HEK293 (cell line): Measurements from ENCODE around the gene DNAJA3.
A peak's percentile ranks its signal among the peaks of the same experiment; 100 is the strongest.

Source experiments
- GLI2 ChIP-seq: fragments of 450-650 bp; formaldehyde crosslinking; IDR thresholded peaks from 2 replicates; pipeline ENCODE4; 2017; ENCODE audit warnings: missing biosample characterization, missing genetic modification characterization, low read depth, borderline replicate concordance
- IKZF3 ChIP-seq: fragments of 450-650 bp; IDR thresholded peaks from 2 replicates; pipeline ENCODE4 v1.5.0; 2018; ENCODE audit warnings: missing biosample characterization, mild to moderate bottlenecking, missing genetic modification characterization, moderate library complexity
- KLF9 ChIP-seq: fragments of 450-650 bp; formaldehyde crosslinking; IDR thresholded peaks from 2 replicates; pipeline ENCODE4 v1.5.1; 2016; ENCODE audit warnings: missing biosample characterization, missing genetic modification characterization, low read depth
- TSHZ1 ChIP-seq: fragments of 450-650 bp; formaldehyde crosslinking; IDR thresholded peaks from 2 replicates; pipeline ENCODE4 v1.5.1; 2016; ENCODE audit warnings: missing biosample characterization, missing genetic modification characterization, borderline replicate concordance
- ZBTB17 ChIP-seq: fragments of 450-650 bp; formaldehyde crosslinking; IDR thresholded peaks from 2 replicates; pipeline ENCODE4 v1.5.1; 2016; ENCODE audit warnings: missing biosample characterization, missing genetic modification characterization
- ZBTB44 ChIP-seq: fragments of 450-650 bp; IDR thresholded peaks from 2 replicates; pipeline ENCODE4 v1.5.1; 2018; ENCODE audit warnings: missing biosample characterization, mild to moderate bottlenecking, missing genetic modification characterization
- ZBTB8A ChIP-seq: fragments of 450-650 bp; formaldehyde crosslinking; IDR thresholded peaks from 2 replicates; pipeline ENCODE4 v1.5.1; 2016; ENCODE audit warnings: missing biosample characterization, missing genetic modification characterization
- ZNF112 ChIP-seq: fragments of 450-650 bp; formaldehyde crosslinking; IDR thresholded peaks from 2 replicates; pipeline ENCODE4 v1.5.0; 2017; ENCODE audit warnings: missing biosample characterization, missing genetic modification characterization
- ZNF121 ChIP-seq: fragments of 450-650 bp; formaldehyde crosslinking; IDR thresholded peaks from 2 replicates; pipeline ENCODE4 v1.5.1; 2016; ENCODE audit warnings: missing biosample characterization, missing genetic modification characterization
- ZNF341 ChIP-seq: fragments of 450-650 bp; formaldehyde crosslinking; IDR thresholded peaks from 2 replicates; pipeline ENCODE4; 2016; ENCODE audit warnings: low read depth, missing biosample characterization, missing genetic modification characterization
- ZNF423 ChIP-seq: fragments of 450-650 bp; formaldehyde crosslinking; IDR thresholded peaks from 2 replicates; pipeline ENCODE4 v1.5.1; 2016; ENCODE audit warnings: missing biosample characterization, missing genetic modification characterization
- ZNF473 ChIP-seq: fragments of 450-650 bp; formaldehyde crosslinking; IDR thresholded peaks from 2 replicates; pipeline ENCODE4 v1.5.1; 2017; ENCODE audit warnings: missing biosample characterization, missing genetic modification characterization
- ZNF645 ChIP-seq: fragments of 450-650 bp; formaldehyde crosslinking; IDR thresholded peaks from 2 replicates; pipeline ENCODE4; 2016; ENCODE audit warnings: missing biosample characterization, missing genetic modification characterization
- ZNF660 ChIP-seq: fragments of 450-650 bp; IDR thresholded peaks from 2 replicates; pipeline ENCODE4 v1.5.1; 2018; ENCODE audit warnings: missing biosample characterization, mild to moderate bottlenecking, missing genetic modification characterization
- ZNF701 ChIP-seq: fragments of 450-650 bp; formaldehyde crosslinking; IDR thresholded peaks from 2 replicates; pipeline ENCODE4 v1.5.1; 2016; ENCODE audit warnings: missing biosample characterization, missing genetic modification characterization
- ZNF837 ChIP-seq: fragments of 450-650 bp; formaldehyde crosslinking; IDR thresholded peaks from 2 replicates; pipeline ENCODE4 v1.5.1; 2016; ENCODE audit warnings: missing biosample characterization, missing genetic modification characterization
- ZSCAN18 ChIP-seq: fragments of 450-650 bp; formaldehyde crosslinking; IDR thresholded peaks from 2 replicates; pipeline ENCODE4 v1.5.1; 2016; ENCODE audit warnings: missing biosample characterization, missing genetic modification characterization
- TF ChIP-seq, protein P1 (sequence below): fragments of 450-650 bp; formaldehyde crosslinking; IDR thresholded peaks from 2 replicates; pipeline ENCODE4 v1.5.1; 2016; ENCODE audit warnings: missing biosample characterization, missing genetic modification characterization
- TF ChIP-seq, protein P2 (sequence below): fragments of 450-650 bp; formaldehyde crosslinking; IDR thresholded peaks from 2 replicates; pipeline ENCODE4 v1.5.1; 2016; ENCODE audit warnings: missing biosample characterization, missing genetic modification characterization
- TF ChIP-seq, protein P3 (sequence below): fragments of 450-650 bp; formaldehyde crosslinking; IDR thresholded peaks from 2 replicates; pipeline ENCODE4 v1.5.1; 2016; ENCODE audit warnings: missing biosample characterization, missing genetic modification characterization
- TF ChIP-seq, protein P4 (sequence below): fragments of 450-650 bp; formaldehyde crosslinking; IDR thresholded peaks from 2 replicates; pipeline ENCODE4 v1.5.1; 2016; ENCODE audit warnings: missing biosample characterization, missing genetic modification characterization

DNAJA3 gene

GRCh38 chr16:4404247-4404966 lies 21.3 kb upstream of the DNAJA3 start (continued):
- TF ChIP-seq ZBTB8A (tag by site-specific recombination) = no peak
- TF ChIP-seq, protein P1, sequence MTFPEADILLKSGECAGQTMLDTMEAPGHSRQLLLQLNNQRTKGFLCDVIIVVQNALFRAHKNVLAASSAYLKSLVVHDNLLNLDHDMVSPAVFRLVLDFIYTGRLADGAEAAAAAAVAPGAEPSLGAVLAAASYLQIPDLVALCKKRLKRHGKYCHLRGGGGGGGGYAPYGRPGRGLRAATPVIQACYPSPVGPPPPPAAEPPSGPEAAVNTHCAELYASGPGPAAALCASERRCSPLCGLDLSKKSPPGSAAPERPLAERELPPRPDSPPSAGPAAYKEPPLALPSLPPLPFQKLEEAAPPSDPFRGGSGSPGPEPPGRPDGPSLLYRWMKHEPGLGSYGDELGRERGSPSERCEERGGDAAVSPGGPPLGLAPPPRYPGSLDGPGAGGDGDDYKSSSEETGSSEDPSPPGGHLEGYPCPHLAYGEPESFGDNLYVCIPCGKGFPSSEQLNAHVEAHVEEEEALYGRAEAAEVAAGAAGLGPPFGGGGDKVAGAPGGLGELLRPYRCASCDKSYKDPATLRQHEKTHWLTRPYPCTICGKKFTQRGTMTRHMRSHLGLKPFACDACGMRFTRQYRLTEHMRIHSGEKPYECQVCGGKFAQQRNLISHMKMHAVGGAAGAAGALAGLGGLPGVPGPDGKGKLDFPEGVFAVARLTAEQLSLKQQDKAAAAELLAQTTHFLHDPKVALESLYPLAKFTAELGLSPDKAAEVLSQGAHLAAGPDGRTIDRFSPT (tag by site-specific recombination) = no peak
- no peak for TF ChIP-seq IKZF3 (tag by site-specific recombination)
- no peak for TF ChIP-seq ZNF701
- TF ChIP-seq ZNF837 = 0 out of 2 replicates have a peak, but pooled peaks have one; percentile 13
- no peak for TF ChIP-seq ZSCAN18 (tag by site-specific recombination)
- TF ChIP-seq ZNF423 = no peak
- no peak for TF ChIP-seq ZNF121
- TF ChIP-seq, protein P2, sequence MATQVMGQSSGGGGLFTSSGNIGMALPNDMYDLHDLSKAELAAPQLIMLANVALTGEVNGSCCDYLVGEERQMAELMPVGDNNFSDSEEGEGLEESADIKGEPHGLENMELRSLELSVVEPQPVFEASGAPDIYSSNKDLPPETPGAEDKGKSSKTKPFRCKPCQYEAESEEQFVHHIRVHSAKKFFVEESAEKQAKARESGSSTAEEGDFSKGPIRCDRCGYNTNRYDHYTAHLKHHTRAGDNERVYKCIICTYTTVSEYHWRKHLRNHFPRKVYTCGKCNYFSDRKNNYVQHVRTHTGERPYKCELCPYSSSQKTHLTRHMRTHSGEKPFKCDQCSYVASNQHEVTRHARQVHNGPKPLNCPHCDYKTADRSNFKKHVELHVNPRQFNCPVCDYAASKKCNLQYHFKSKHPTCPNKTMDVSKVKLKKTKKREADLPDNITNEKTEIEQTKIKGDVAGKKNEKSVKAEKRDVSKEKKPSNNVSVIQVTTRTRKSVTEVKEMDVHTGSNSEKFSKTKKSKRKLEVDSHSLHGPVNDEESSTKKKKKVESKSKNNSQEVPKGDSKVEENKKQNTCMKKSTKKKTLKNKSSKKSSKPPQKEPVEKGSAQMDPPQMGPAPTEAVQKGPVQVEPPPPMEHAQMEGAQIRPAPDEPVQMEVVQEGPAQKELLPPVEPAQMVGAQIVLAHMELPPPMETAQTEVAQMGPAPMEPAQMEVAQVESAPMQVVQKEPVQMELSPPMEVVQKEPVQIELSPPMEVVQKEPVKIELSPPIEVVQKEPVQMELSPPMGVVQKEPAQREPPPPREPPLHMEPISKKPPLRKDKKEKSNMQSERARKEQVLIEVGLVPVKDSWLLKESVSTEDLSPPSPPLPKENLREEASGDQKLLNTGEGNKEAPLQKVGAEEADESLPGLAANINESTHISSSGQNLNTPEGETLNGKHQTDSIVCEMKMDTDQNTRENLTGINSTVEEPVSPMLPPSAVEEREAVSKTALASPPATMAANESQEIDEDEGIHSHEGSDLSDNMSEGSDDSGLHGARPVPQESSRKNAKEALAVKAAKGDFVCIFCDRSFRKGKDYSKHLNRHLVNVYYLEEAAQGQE (tag by site-specific recombination) = no peak
- TF ChIP-seq ZBTB44 = no peak
- peak; percentile 83 for TF ChIP-seq KLF9 (tag by site-specific recombination)
- no peak for TF ChIP-seq ZNF473 (tag by site-specific recombination)
- TF ChIP-seq ZNF645 (tag by site-specific recombination) = no peak
- no peak for TF ChIP-seq GLI2
- TF ChIP-seq, protein P3, sequence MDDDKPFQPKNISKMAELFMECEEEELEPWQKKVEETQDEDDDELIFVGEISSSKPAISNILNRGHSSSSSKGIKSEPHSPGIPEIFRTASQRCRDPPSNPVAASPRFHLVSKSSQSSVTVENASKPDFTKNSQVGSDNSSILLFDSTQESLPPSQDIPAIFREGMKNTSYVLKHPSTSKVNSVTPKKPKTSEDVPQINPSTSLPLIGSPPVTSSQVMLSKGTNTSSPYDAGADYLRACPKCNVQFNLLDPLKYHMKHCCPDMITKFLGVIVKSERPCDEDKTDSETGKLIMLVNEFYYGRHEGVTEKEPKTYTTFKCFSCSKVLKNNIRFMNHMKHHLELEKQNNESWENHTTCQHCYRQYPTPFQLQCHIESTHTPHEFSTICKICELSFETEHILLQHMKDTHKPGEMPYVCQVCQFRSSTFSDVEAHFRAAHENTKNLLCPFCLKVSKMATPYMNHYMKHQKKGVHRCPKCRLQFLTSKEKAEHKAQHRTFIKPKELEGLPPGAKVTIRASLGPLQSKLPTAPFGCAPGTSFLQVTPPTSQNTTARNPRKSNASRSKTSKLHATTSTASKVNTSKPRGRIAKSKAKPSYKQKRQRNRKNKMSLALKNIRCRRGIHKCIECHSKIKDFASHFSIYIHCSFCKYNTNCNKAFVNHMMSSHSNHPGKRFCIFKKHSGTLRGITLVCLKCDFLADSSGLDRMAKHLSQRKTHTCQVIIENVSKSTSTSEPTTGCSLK = no peak
- TF ChIP-seq ZNF660 (tag by site-specific recombination) = no peak
- 0 out of 2 replicates have a peak, but pooled peaks have one; percentile 15 for TF ChIP-seq ZBTB17 (tag by site-specific recombination)
- TF ChIP-seq, protein P4, sequence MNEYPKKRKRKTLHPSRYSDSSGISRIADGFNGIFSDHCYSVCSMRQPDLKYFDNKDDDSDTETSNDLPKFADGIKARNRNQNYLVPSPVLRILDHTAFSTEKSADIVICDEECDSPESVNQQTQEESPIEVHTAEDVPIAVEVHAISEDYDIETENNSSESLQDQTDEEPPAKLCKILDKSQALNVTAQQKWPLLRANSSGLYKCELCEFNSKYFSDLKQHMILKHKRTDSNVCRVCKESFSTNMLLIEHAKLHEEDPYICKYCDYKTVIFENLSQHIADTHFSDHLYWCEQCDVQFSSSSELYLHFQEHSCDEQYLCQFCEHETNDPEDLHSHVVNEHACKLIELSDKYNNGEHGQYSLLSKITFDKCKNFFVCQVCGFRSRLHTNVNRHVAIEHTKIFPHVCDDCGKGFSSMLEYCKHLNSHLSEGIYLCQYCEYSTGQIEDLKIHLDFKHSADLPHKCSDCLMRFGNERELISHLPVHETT (tag by site-specific recombination) = no peak
- no peak for TF ChIP-seq TSHZ1 (tag by site-specific recombination)
- no peak for TF ChIP-seq ZNF112 (tag by site-specific recombination)
- TF ChIP-seq ZNF341 = peak; percentile 32; the same call in 1 of the 2 replicates
